Astrocyte (in vitro differentiated cells and primary cell): ENCODE results near the gene SNRNP25. TPM values are rescaled to one million over a fixed set of nuclear protein-coding genes. Genes with fewer than 3 reads are reported as not detected.
"Not testable (repeated sequence)": the region's sequence is repeated elsewhere in the genome, so short reads cannot be mapped to it uniquely, and the experiment has no call there.

Source experiments
- DNase-seq: peaks from one replicate; pipeline ENCODE4 v3.0.0-alpha.2; 2010; ENCODE audit warnings: low read depth
- FAIRE-seq: peaks from 2 replicates; lab custom pipeline; 2011; peaks lifted over from hg19 to GRCh38; lab: Jason Lieb, UNC
- H2AFZ ChIP-seq: 2 replicates; pipeline ENCODE4 v1.6.0; 2012; ENCODE audit warnings: low read depth, low read length, inconsistent platforms
- H3K27ac ChIP-seq: 2 replicates; pipeline ENCODE4 v1.5.1; 2011; ENCODE audit warnings: low read depth, low read length, inconsistent platforms
- H3K27me3 ChIP-seq: 2 replicates; pipeline ENCODE4 v1.6.0; 2011; ENCODE audit warnings: low read length, inconsistent platforms; ENCODE audit not compliant: insufficient read depth
- H3K36me3 ChIP-seq: 2 replicates; pipeline ENCODE4 v1.5.1; 2011; ENCODE audit warnings: low read length, inconsistent platforms; ENCODE audit not compliant: insufficient read depth
- H3K4me1 ChIP-seq: 2 replicates; pipeline ENCODE4 v1.5.1; 2011; ENCODE audit warnings: low read length, inconsistent platforms; ENCODE audit not compliant: insufficient read depth
- H3K4me2 ChIP-seq: 2 replicates; pipeline ENCODE4 v1.6.0; 2012; ENCODE audit warnings: low read length, inconsistent platforms
- H3K4me3 ChIP-seq: 2 replicates; pipeline ENCODE4 v1.5.1; 2011; ENCODE audit warnings: low read depth, mild to moderate bottlenecking, low read length, inconsistent platforms; ENCODE audit not compliant: insufficient read depth
- H3K79me2 ChIP-seq: 2 replicates; pipeline ENCODE4 v1.6.0; 2012; ENCODE audit warnings: mild to moderate bottlenecking, low read length, inconsistent platforms; ENCODE audit not compliant: insufficient read depth
- H3K9ac ChIP-seq: 2 replicates; pipeline ENCODE4 v1.6.0; 2012; ENCODE audit warnings: mild to moderate bottlenecking, low read length, inconsistent platforms
- H3K9me3 ChIP-seq: 2 replicates; pipeline ENCODE4 v1.5.1; 2012; ENCODE audit warnings: low read depth, mild to moderate bottlenecking, low read length, inconsistent platforms; ENCODE audit not compliant: insufficient read depth
- H4K20me1 ChIP-seq: 2 replicates; pipeline ENCODE4 v1.6.0; 2012; ENCODE audit warnings: low read length, inconsistent platforms; ENCODE audit not compliant: insufficient read depth
- H3K27ac Mint-ChIP-seq: one replicate; pipeline ENCODE4 v1.8.0; 2021; ENCODE audit warnings: mild to moderate bottlenecking, mixed read lengths; ENCODE audit not compliant: unreplicated experiment
- H3K27me3 Mint-ChIP-seq: one replicate; pipeline ENCODE4 v1.8.0; 2021; ENCODE audit warnings: low read depth, mixed read lengths; ENCODE audit not compliant: unreplicated experiment
- H3K36me3 Mint-ChIP-seq: one replicate; pipeline ENCODE4 v1.8.0; 2021; ENCODE audit warnings: low read depth, mixed read lengths; ENCODE audit not compliant: unreplicated experiment
- H3K4me1 Mint-ChIP-seq: one replicate; pipeline ENCODE4 v1.8.0; 2021; ENCODE audit warnings: low read depth, mixed read lengths; ENCODE audit not compliant: unreplicated experiment
- H3K4me3 Mint-ChIP-seq: one replicate; pipeline ENCODE4 v1.8.0; 2021; ENCODE audit warnings: mild to moderate bottlenecking, moderate library complexity, mixed read lengths; ENCODE audit not compliant: unreplicated experiment
- H3K9me3 Mint-ChIP-seq: one replicate; pipeline ENCODE4 v1.8.0; 2021; ENCODE audit warnings: mild to moderate bottlenecking, mixed read lengths; ENCODE audit not compliant: unreplicated experiment
- CTCF ChIP-seq: IDR thresholded peaks from 2 replicates; pipeline ENCODE4 v1.5.1; 2011; ENCODE audit warnings: low read depth, mild to moderate bottlenecking, inconsistent platforms, low read length, moderate library complexity; ENCODE audit not compliant: insufficient read depth
- total RNA-seq: library from RNA; stranded (reverse); gene quantifications from 2 replicates; pipeline ENCODE4 v1.2.1, GENCODE V29; 2021

The SNRNP25 gene
- total RNA-seq, 1 donor from 2014 or later = 34.1 TPM

GRCh38 chr16:10772-11171, 42.9 kb upstream of the SNRNP25 start:
- FAIRE-seq, H3K27ac Mint-ChIP-seq, H3K9me3 ChIP-seq, H3K27me3 Mint-ChIP-seq, H3K4me2 ChIP-seq, H3K79me2 ChIP-seq, H3K36me3 ChIP-seq, H3K27ac ChIP-seq, H3K36me3 Mint-ChIP-seq, H3K4me3 ChIP-seq, H3K4me1 ChIP-seq, H3K9ac ChIP-seq, H2AFZ ChIP-seq, H4K20me1 ChIP-seq, DNase-seq, H3K27me3 ChIP-seq, H3K4me1 Mint-ChIP-seq, H3K4me3 Mint-ChIP-seq, H3K9me3 Mint-ChIP-seq: not testable (repeated sequence)
- peak; percentile 35 for TF ChIP-seq CTCF

- H3K9me3 Mint-ChIP-seq, H3K4me3 Mint-ChIP-seq, H3K36me3 Mint-ChIP-seq, H3K9me3 ChIP-seq, H3K36me3 ChIP-seq, H4K20me1 ChIP-seq, H3K9ac ChIP-seq, H3K27ac Mint-ChIP-seq, H3K27me3 Mint-ChIP-seq, H3K79me2 ChIP-seq, H3K4me3 ChIP-seq, H2AFZ ChIP-seq, H3K4me2 ChIP-seq, DNase-seq, H3K27ac ChIP-seq, H3K4me1 Mint-ChIP-seq, H3K27me3 ChIP-seq, H3K4me1 ChIP-seq, FAIRE-seq: not testable (repeated sequence)
Observed at GRCh38 chr16:17062-17765, 36.4 kb upstream of the SNRNP25 start.

- H2AFZ ChIP-seq, H3K9ac ChIP-seq, H3K4me2 ChIP-seq, H3K4me3 ChIP-seq, DNase-seq, H3K36me3 Mint-ChIP-seq, H3K27me3 ChIP-seq, H3K79me2 ChIP-seq, H3K9me3 Mint-ChIP-seq, H3K36me3 ChIP-seq, H3K4me1 ChIP-seq, FAIRE-seq, H3K27ac ChIP-seq, H3K4me3 Mint-ChIP-seq, H4K20me1 ChIP-seq, H3K9me3 ChIP-seq, H3K27me3 Mint-ChIP-seq, H3K27ac Mint-ChIP-seq, H3K4me1 Mint-ChIP-seq: not testable (repeated sequence)
Observed at GRCh38 chr16:20886-21285, 32.7 kb upstream of the SNRNP25 start.

GRCh38 chr16:24151-24550, 29.5 kb upstream of the SNRNP25 start:
- not testable (repeated sequence) for H3K4me2 ChIP-seq, H3K9me3 ChIP-seq, H3K4me1 Mint-ChIP-seq, H4K20me1 ChIP-seq, FAIRE-seq, H3K4me3 ChIP-seq, H3K4me3 Mint-ChIP-seq, H3K4me1 ChIP-seq, H3K36me3 ChIP-seq, H3K9me3 Mint-ChIP-seq, H3K27me3 Mint-ChIP-seq, H3K27ac Mint-ChIP-seq, H3K9ac ChIP-seq, H3K36me3 Mint-ChIP-seq, H2AFZ ChIP-seq, H3K27ac ChIP-seq, H3K27me3 ChIP-seq, H3K79me2 ChIP-seq, DNase-seq

GRCh38 chr16:25926-26348, 27.7 kb upstream of the SNRNP25 start:
- H3K36me3 Mint-ChIP-seq, H3K27ac Mint-ChIP-seq, H4K20me1 ChIP-seq, H3K79me2 ChIP-seq, H3K4me3 Mint-ChIP-seq, FAIRE-seq, H3K9ac ChIP-seq, H3K4me2 ChIP-seq, H3K27me3 ChIP-seq, H2AFZ ChIP-seq, H3K9me3 ChIP-seq, DNase-seq, H3K9me3 Mint-ChIP-seq, H3K36me3 ChIP-seq, H3K4me3 ChIP-seq, H3K4me1 ChIP-seq, H3K27ac ChIP-seq, H3K4me1 Mint-ChIP-seq, H3K27me3 Mint-ChIP-seq: not testable (repeated sequence)
